Measurements from ENCODE around the gene ARL17B.
"Not testable (repeated sequence)": the region's sequence is repeated elsewhere in the genome, so short reads cannot be mapped to it uniquely, and the experiment has no call there.

GRCh38 chr17:46342131-46342530, 19.4 kb downstream of the ARL17B start:
- TF ChIP-seq CTCF, POLR2A (IDR thresholded peaks at IDR 0.05): not testable (repeated sequence)

All from right lobe of liver (tissue), 4 donors.